ENCODE data around the gene ANKRD44. TPM values are rescaled to one million over a fixed set of nuclear protein-coding genes. Genes with fewer than 3 reads are reported as not detected.

Gene ANKRD44
- total RNA-seq, 1 donor from 2014 or later: 14.2 TPM

DNA sequence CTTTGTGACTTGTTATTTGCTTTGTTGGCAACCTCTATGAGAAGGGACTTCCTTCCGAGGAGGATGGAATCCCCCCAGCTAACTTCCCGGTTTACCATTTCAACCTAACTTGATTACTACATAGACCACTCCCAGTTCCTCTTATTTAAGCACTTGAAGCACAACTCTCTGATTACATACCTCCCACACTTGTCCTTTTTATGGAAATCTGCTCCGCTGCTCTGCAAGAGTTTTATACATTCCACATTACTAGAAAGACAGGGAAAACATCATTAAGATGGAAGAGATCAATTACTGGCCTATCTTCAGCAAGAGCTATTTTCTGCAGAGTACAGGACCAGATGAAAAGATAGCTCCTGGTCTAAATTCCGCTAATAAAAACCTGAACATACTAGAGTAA is 224.1 kb downstream of the ANKRD44 start:
- Mint-ChIP-seq H3K4me1 (ENCODE audit: unreplicated experiment) (peaks cover 26% of the 10 kb centered on the region), H3K27me3 (no peaks in the 10 kb centered on the region), H3K4me3 (no peak overlapping the region), H3K9me3 (no peaks in the 10 kb centered on the region), H3K27ac (no peak overlapping the region), H3K36me3 (no peaks in the 10 kb centered on the region)
- TF ChIP-seq CTCF (conservative IDR thresholded peaks at IDR 0.05): no peak
- no peak for DNase-seq (ENCODE audit: extremely low spot score, unreplicated experiment)

GRCh38 chr2:197085665-197086064 is 224.9 kb downstream of the ANKRD44 start:
- H3K36me3 Mint-ChIP-seq: no peaks in the 10 kb centered on the region

DNA sequence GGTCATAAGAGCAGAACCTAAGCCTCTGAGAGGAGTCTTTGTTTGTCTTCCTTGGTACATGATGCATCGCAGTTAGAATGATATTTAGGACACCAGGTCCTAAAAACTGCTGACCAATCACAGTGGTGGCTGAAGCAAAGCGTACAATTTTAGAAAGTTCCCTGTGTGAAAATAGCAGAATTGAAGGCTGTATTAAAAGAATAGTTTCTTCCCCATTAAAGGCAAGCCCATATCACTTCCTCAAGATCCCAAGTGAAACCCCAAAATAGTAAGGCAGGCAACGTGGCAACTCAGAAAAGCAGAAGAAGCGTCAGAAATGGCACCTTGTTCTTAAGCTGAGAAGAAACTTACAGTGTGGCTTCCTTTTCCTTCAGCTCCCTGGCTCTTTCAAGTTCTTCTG is 229.3 kb downstream of the ANKRD44 start:
- no peaks in the 10 kb centered on the region for H3K36me3 Mint-ChIP-seq
- no peak overlapping the region for H3K4me3 Mint-ChIP-seq
- H3K27me3 Mint-ChIP-seq: no peaks in the 10 kb centered on the region

More at GRCh38 chr2:197085665-197086064, 224.9 kb downstream of the ANKRD44 start:
- no peak overlapping the region for H3K27ac Mint-ChIP-seq
- no peak for TF ChIP-seq CTCF (conservative IDR thresholded peaks at IDR 0.05)
- H3K4me3 Mint-ChIP-seq: no peak overlapping the region
- DNase-seq (ENCODE audit: extremely low spot score, unreplicated experiment): no peak
- H3K27me3 Mint-ChIP-seq: no peaks in the 10 kb centered on the region
- peaks cover 21% of the 10 kb centered on the region for H3K4me1 Mint-ChIP-seq (ENCODE audit: unreplicated experiment)
- H3K9me3 Mint-ChIP-seq: no peaks in the 10 kb centered on the region

DNA sequence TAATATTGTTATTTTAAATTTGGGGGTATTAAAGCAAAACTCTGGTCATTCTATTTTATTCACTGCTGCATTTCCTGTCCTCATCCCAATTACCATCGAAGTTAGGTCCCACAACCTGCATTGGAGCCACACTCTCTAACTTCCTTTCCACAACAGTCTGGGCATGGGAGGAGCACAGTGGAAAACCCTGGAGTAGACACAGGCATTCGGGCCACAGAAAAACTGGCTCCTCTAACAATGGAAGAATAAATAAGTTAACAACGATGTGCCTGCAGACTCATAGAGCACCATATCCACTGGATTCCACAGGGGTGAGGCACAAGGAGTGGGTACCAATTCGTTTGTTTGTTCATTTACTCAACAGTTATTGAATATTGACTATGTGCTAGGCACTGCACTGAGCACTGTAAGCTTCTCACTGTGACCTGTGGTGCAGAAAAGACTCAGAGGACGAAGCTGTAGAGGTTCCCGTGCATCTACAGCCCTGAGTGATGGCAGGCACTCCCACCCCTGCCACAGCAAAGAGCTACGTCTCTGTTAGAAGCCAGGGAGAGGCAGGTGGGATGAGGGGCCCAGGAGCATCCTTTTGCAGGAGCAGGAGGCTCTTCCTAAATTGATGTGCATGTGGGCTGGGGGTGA is 229.9 kb downstream of the ANKRD44 start:
- no peaks in the 10 kb centered on the region for H3K27me3 Mint-ChIP-seq
- peaks cover 8% of the 10 kb centered on the region for H3K4me1 Mint-ChIP-seq (ENCODE audit: unreplicated experiment)
- no peak for TF ChIP-seq CTCF (conservative IDR thresholded peaks at IDR 0.05)
- H3K9me3 Mint-ChIP-seq: no peaks in the 10 kb centered on the region
- H3K4me3 Mint-ChIP-seq: no peak overlapping the region
- H3K27ac Mint-ChIP-seq: no peak overlapping the region
- no peaks in the 10 kb centered on the region for H3K36me3 Mint-ChIP-seq
- no peak for DNase-seq (ENCODE audit: extremely low spot score, unreplicated experiment)

More for the DNA sequence above, 229.3 kb downstream of the ANKRD44 start:
- no peak for TF ChIP-seq CTCF (conservative IDR thresholded peaks at IDR 0.05)
- Mint-ChIP-seq H3K4me1 (ENCODE audit: unreplicated experiment) (peaks cover 8% of the 10 kb centered on the region), H3K9me3 (no peaks in the 10 kb centered on the region), H3K27ac (no peak overlapping the region)
- no peak for DNase-seq (ENCODE audit: extremely low spot score, unreplicated experiment)

- no peak overlapping the region for H3K4me3 Mint-ChIP-seq
- no peaks in the 10 kb centered on the region for H3K27me3 Mint-ChIP-seq
- no peak for TF ChIP-seq CTCF (conservative IDR thresholded peaks at IDR 0.05)
- H3K9me3 Mint-ChIP-seq: no peaks in the 10 kb centered on the region
- H3K36me3 Mint-ChIP-seq: no peaks in the 10 kb centered on the region
- H3K27ac Mint-ChIP-seq: no peak overlapping the region
- H3K4me1 Mint-ChIP-seq (ENCODE audit: unreplicated experiment): peaks cover 8% of the 10 kb centered on the region
- DNase-seq (ENCODE audit: extremely low spot score, unreplicated experiment): no peak
Measured at GRCh38 chr2:197079832-197080555, 230.6 kb downstream of the ANKRD44 start.
